HCT116 (cell line): ENCODE results near the gene C1orf174. TPM values are rescaled to one million over a fixed set of nuclear protein-coding genes. Genes with fewer than 3 reads are reported as not detected.

Experiments
- ATAC-seq: fragments of 200-7000 bp; cut with Tn5 transposase; 2 replicates; pipeline ENCODE4 v1.9.1; 2020; ENCODE audit warnings: mild to moderate bottlenecking, moderate library complexity
- BruUV-seq: library from RNA; stranded (reverse); fragments of 400-500 nt; replicated peaks from 2 replicates; lab custom pipeline; 2021; lab: Mats Ljungman, UMichigan
- CTCF ChIA-PET: fragments of 300-600 bp; sonication (Branson Sonifier 250); formaldehyde crosslinking; loops from one replicate; lab custom pipeline; 2021; ENCODE audit warnings: antibody characterized with exemption; lab: Charles Lee
- POLR2A ChIA-PET: fragments of 300-600, 350-600 bp; sonication (Branson Sonifier 250); formaldehyde crosslinking; loops from one replicate; lab custom pipeline; 2021; ENCODE audit warnings: antibody characterized with exemption; lab: Charles Lee
- RAD21 ChIA-PET, 2 experiments: fragments of 300-600 bp; sonication (Branson Sonifier 250); formaldehyde crosslinking; loops; one replicate each; lab custom pipeline; 2023; ENCODE audit warnings: low total read pairs in 2 of 2; ENCODE audit not compliant: uncharacterized antibody in 2 of 2, unreplicated experiment in 2 of 2, low non-redundant PET in 1 of 2; lab: Charles Lee
- DNase-seq: peaks from one replicate; pipeline ENCODE4 v3.0.0-alpha.2; 2010; ENCODE audit warnings: low read depth, low spot score
- H2AFZ ChIP-seq: fragments of 200-600 bp; shearing (Covaris generic), sonication (generic); 2 replicates; pipeline ENCODE4 v1.6.1; 2017; ENCODE audit warnings: low read depth, mixed run types, mixed read lengths, antibody characterized with exemption, low read length; ENCODE audit not compliant: poor library complexity, severe bottlenecking
- H3K27ac ChIP-seq: 2 replicates; pipeline ENCODE4 v1.5.1; 2012; ENCODE audit warnings: low read depth, low read length
- H3K27me3 ChIP-seq: fragments of 200-600 bp; sonication (generic); 2 replicates; pipeline ENCODE4 v1.6.1; 2016; ENCODE audit warnings: mixed run types, low read length, mixed read lengths; ENCODE audit not compliant: insufficient read depth
- H3K36me3 ChIP-seq, 2 experiments: fragments of 200-500 bp in 1 of 2; fragments of 200-600 bp in 1 of 2; sonication (Bioruptor generic) in 1 of 2; sonication (generic) in 1 of 2; 2 replicates each; pipeline versions ENCODE4 v1.5.1 to v1.6.1; 2014 to 2016; ENCODE audit warnings: low read length in 2 of 2, inconsistent platforms in 1 of 2, mixed read lengths in 1 of 2, mixed run types in 1 of 2; ENCODE audit not compliant: insufficient read depth in 2 of 2, control insufficient read depth in 1 of 2
- H3K4me1 ChIP-seq, 2 experiments: fragments of 200-600 bp in 1 of 2; sonication (generic) in 1 of 2; 2 replicates each; pipeline versions ENCODE4 v1.5.1 to v1.6.1; 2012 to 2017; ENCODE audit warnings: low read length in 2 of 2, inconsistent platforms in 1 of 2, mild to moderate bottlenecking in 1 of 2, mixed read lengths in 1 of 2, mixed run types in 1 of 2, moderate library complexity in 1 of 2; ENCODE audit not compliant: insufficient read depth in 2 of 2, control insufficient read depth in 1 of 2
- H3K4me2 ChIP-seq: fragments of 200-600 bp; sonication (generic); 2 replicates; pipeline ENCODE4 v1.6.1; 2017; ENCODE audit warnings: mixed run types, low read length, mixed read lengths
- H3K4me3 ChIP-seq, 2 experiments: fragments of 200-600 bp in 1 of 2; sonication (generic) in 1 of 2; replicated peaks in 1 of 2; 2 replicates each; pipeline ENCODE4 v1.5.1; 2011 to 2016; ENCODE audit warnings: low read length in 2 of 2, control low read depth in 1 of 2, low read depth in 1 of 2, mild to moderate bottlenecking in 1 of 2, mixed read lengths in 1 of 2, mixed run types in 1 of 2
- H3K79me2 ChIP-seq: fragments of 200-600 bp; sonication (generic); 2 replicates; pipeline ENCODE4 v1.6.1; 2017; ENCODE audit warnings: mild to moderate bottlenecking, mixed run types, low read length, moderate library complexity, mixed read lengths; ENCODE audit not compliant: insufficient read depth
- H3K9ac ChIP-seq: fragments of 200-600 bp; sonication (generic); 2 replicates; pipeline ENCODE4 v1.6.1; 2016; ENCODE audit warnings: low read length, mixed read lengths
- H3K9me2 ChIP-seq: fragments of 200-600 bp; sonication (generic), shearing (Covaris generic); 2 replicates; pipeline ENCODE4 v1.6.1; 2017; ENCODE audit warnings: mixed run types, mild to moderate bottlenecking, moderate library complexity; ENCODE audit not compliant: insufficient read depth
- H3K9me3 ChIP-seq, 2 experiments: fragments of 200-500 bp in 1 of 2; fragments of 200-600 bp in 1 of 2; sonication (Bioruptor generic) in 1 of 2; sonication (generic) in 1 of 2; 2 replicates each; pipeline ENCODE4 v1.6.1; 2014 to 2017; ENCODE audit warnings: low read length in 2 of 2, mixed read lengths in 2 of 2, inconsistent platforms in 1 of 2, low read depth in 1 of 2, mild to moderate bottlenecking in 1 of 2, mixed run types in 1 of 2, moderate library complexity in 1 of 2; ENCODE audit not compliant: control insufficient read depth in 1 of 2, insufficient read depth in 1 of 2
- H4K20me1 ChIP-seq: fragments of 200-600 bp; sonication (generic), shearing (Covaris generic); 2 replicates; pipeline ENCODE4 v1.6.1; 2017; ENCODE audit warnings: mixed run types, mild to moderate bottlenecking, moderate library complexity; ENCODE audit not compliant: insufficient read depth
- FOSL1 ChIP-seq: IDR thresholded peaks from 2 replicates; pipeline ENCODE4 v1.6.1; 2012; ENCODE audit warnings: low read depth
- JUND ChIP-seq: IDR thresholded peaks from 2 replicates; pipeline ENCODE4 v1.6.1; 2012
- POLR2A ChIP-seq: IDR thresholded peaks from 2 replicates; pipeline ENCODE4 v1.7.0; 2011; ENCODE audit warnings: borderline replicate concordance; ENCODE audit not compliant: insufficient read depth, insufficient read length; ENCODE audit errors: extremely low read depth
- TCF7L2 ChIP-seq: IDR thresholded peaks from 2 replicates; pipeline ENCODE4 v1.7.0; 2011; ENCODE audit warnings: borderline replicate concordance, inconsistent platforms; ENCODE audit not compliant: insufficient read depth, insufficient read length; ENCODE audit errors: extremely low read depth
- ZNF274 ChIP-seq: fragments of 200-500 bp; sonication (Bioruptor generic); IDR thresholded peaks from 2 replicates; pipeline ENCODE4 v1.6.1; 2014; ENCODE audit warnings: mild to moderate bottlenecking, low read depth, low read length, inconsistent platforms
- intact Hi-C: fragments of 100-400 bp; cut with micrococcal nuclease; formaldehyde crosslinking; loops from 2 replicates; pipeline ENCODE4 v1.10.0; 2022
- total RNA-seq: library from RNA; stranded (reverse); gene quantifications from one replicate; pipeline ENCODE4 v1.2.1, GENCODE V29; 2021; ENCODE audit not compliant: unreplicated experiment
- TF ChIP-seq, protein P1 (sequence below): IDR thresholded peaks from 2 replicates; pipeline ENCODE4 v1.6.1; 2012

Gene C1orf174
- total RNA-seq, 1 experiment from 2014 or later: 33.7 TPM

GRCh38 chr1:3895951-3896325 is 4.1 kb downstream of the C1orf174 start:
- Histone ChIP-seq H4K20me1 (no peaks in the 10 kb centered on the region), H3K4me1 (peaks cover 0 to 11% of the 10 kb centered on the region in 2 experiments; a peak in 1 of 4 replicates), H3K79me2 (peaks cover 81% of the 10 kb centered on the region), H3K27ac (no peak overlapping the region), H3K4me3 (no peak overlapping the region), H3K9me3 (no peaks in the 10 kb centered on the region), H3K36me3 (peaks cover 0 to 6% of the 10 kb centered on the region in 2 experiments; a peak in 3 of 4 replicates), H3K9ac (no peak overlapping the region), H3K4me2 (no peak overlapping the region), H2AFZ (no peak overlapping the region), H3K27me3 (no peaks in the 10 kb centered on the region), H3K9me2 (no peaks in the 10 kb centered on the region)
- ChIA-PET CTCF (no interaction called here), POLR2A (no interaction called here), RAD21 (no interaction called here)
- no TSS peak for BruUV-seq
- no peak for TF ChIP-seq TCF7L2
- DNase-seq (no peak), ATAC-seq (no peak)
- intact Hi-C loops: no loop called here

DNA sequence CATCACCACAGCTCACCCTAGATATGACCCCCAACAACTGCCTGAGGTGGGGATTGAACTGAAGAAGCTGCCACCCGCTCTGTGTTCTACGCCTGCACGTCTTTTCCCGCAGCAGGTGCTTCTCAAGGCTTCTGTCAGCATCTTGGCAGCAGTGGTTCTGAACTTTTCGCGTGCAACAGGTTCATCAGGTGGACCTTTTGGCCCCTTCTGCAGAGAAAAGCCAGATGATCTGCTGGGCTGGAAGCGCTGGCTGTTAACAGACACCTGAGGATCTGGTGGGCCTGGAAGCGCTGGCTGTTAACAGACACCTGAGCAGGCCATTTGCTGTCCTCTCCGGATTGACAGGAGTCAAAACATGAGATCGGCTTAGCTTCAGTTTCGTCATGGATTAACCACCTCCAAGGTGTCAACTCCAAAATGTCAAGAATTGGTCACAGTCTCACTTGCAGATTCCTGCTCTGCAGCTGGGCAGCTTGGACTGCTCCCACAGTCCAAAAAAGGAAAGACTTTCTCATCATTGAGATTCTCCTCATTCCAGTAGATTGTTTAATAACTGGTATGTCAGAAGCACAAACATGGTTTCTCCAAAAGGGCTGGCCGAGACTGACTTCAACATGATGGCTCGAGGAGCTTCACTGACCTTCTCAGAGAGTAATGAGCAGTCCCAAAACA is 4.7 kb downstream of the C1orf174 start:
- POLR2A ChIA-PET: no interaction called here
- no peaks in the 10 kb centered on the region for H3K27me3 ChIP-seq
- no peaks in the 10 kb centered on the region for H3K9me3 ChIP-seq
- no TSS peak for BruUV-seq
- no peak overlapping the region for H3K9ac ChIP-seq
- no peaks in the 10 kb centered on the region for H4K20me1 ChIP-seq
- H3K4me1 ChIP-seq: peaks cover 0 to 9% of the 10 kb centered on the region in 2 experiments; a peak in 1 of 4 replicates
- no peak for DNase-seq
- H3K79me2 ChIP-seq: peaks cover 81% of the 10 kb centered on the region
- H2AFZ ChIP-seq: no peak overlapping the region
- RAD21 ChIA-PET: no interaction called here
- no peak overlapping the region for H3K27ac ChIP-seq
- no peak for ATAC-seq
- TF ChIP-seq FOSL1 (no peak), POLR2A (no peak), ZNF274 (no peak), JUND (no peak)
- TF ChIP-seq, protein P1, sequence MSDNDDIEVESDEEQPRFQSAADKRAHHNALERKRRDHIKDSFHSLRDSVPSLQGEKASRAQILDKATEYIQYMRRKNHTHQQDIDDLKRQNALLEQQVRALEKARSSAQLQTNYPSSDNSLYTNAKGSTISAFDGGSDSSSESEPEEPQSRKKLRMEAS: no peak
- H3K9me2 ChIP-seq: no peaks in the 10 kb centered on the region
- H3K4me2 ChIP-seq: no peak overlapping the region
- H3K36me3 ChIP-seq: peaks cover under 1 to 11% of the 10 kb centered on the region in 2 experiments; a peak in 3 of 4 replicates
- intact Hi-C loops: no loop called here
- H3K4me3 ChIP-seq: no peak overlapping the region
- CTCF ChIA-PET: no interaction called here
